Raji (cell line): ENCODE measurements around the gene HOXA3.

Source experiments
- POLR2A ChIP-seq: IDR thresholded peaks from 2 replicates; pipeline ENCODE4 v1.6.1; 2011; ENCODE audit warnings: low read depth, low read length, control low read depth; ENCODE audit not compliant: insufficient read depth

HOXA3 gene

GRCh38 chr7:27175626-27176523 is 23.5 kb upstream of the HOXA3 start:
- TF ChIP-seq POLR2A = no peak

GRCh38 chr7:27174874-27175625 is 22.7 kb upstream of the HOXA3 start:
- no peak for TF ChIP-seq POLR2A

GRCh38 chr7:27173956-27174873 is 21.8 kb upstream of the HOXA3 start, which contains the start of gene HOXA10:
TSS of gene HOXA10 (minus strand) at chr7:27174320. CDS start at chr7:27174306, 14 bp downstream.
- no peak for TF ChIP-seq POLR2A

- TF ChIP-seq POLR2A = no peak
Observed at GRCh38 chr7:27173511-27173955, 21.1 kb upstream of the HOXA3 start.

- TF ChIP-seq POLR2A = no peak
Observed at GRCh38 chr7:27172823-27173510, 20.6 kb upstream of the HOXA3 start.

- no peak for TF ChIP-seq POLR2A
Observed at GRCh38 chr7:27172315-27172774, 20.0 kb upstream of the HOXA3 start.

- TF ChIP-seq POLR2A = no peak
Observed at GRCh38 chr7:27171637-27172314, 19.4 kb upstream of the HOXA3 start.

GRCh38 chr7:27171325-27171636 is 18.9 kb upstream of the HOXA3 start:
- no peak for TF ChIP-seq POLR2A

- no peak for TF ChIP-seq POLR2A
Observed at GRCh38 chr7:27170426-27171324, 18.3 kb upstream of the HOXA3 start.

- TF ChIP-seq POLR2A = no peak
Observed at GRCh38 chr7:27169658-27170425, 17.5 kb upstream of the HOXA3 start.

GRCh38 chr7:27168265-27168947 is 16.0 kb upstream of the HOXA3 start:
- TF ChIP-seq POLR2A = no peak

- TF ChIP-seq POLR2A = no peak
Observed at GRCh38 chr7:27167916-27168264, 15.5 kb upstream of the HOXA3 start.
